ENCODE data around the gene SLC7A9. TPM values are rescaled to one million over a fixed set of nuclear protein-coding genes. Genes with fewer than 3 reads are reported as not detected.

SLC7A9 gene
- total and polyA plus RNA-seq, 2 of the 13 experiments (the other 11 are each of a cell fraction or from before 2014, with no cell fraction given): 4.7 to 8.3 TPM

GRCh38 chr19:32817569-32818476 is 51.7 kb downstream of the SLC7A9 start (continued):
- no peak for TF ChIP-seq ZFP37 (CRISPR knock-in tag; IDR thresholded peaks at IDR 0.05; ENCODE audit: borderline replicate concordance)
- peak; percentile 72; the same call in 1 of the 2 replicates for TF ChIP-seq HNF4G (IDR thresholded peaks at IDR 0.05; ENCODE audit: borderline replicate concordance, low read depth, low read length)
- no peak for TF ChIP-seq HNF4G (CRISPR knock-in tag; IDR thresholded peaks at IDR 0.05; ENCODE audit: borderline replicate concordance, low read depth)
- peak; percentile 33; the same call in 1 of the 2 replicates for TF ChIP-seq TBX2 (CRISPR knock-in tag; IDR thresholded peaks at IDR 0.05; ENCODE audit: borderline replicate concordance)
- TF ChIP-seq ZNF160 (CRISPR knock-in tag; IDR thresholded peaks at IDR 0.05): no peak
- TF ChIP-seq GMEB2 (CRISPR knock-in tag; IDR thresholded peaks at IDR 0.05; ENCODE audit: low read depth): no peak
- 0 out of 2 replicates have a peak, but pooled peaks have one; percentile 31 for TF ChIP-seq HDAC2 (CRISPR knock-in tag; IDR thresholded peaks at IDR 0.05)
- peak; percentile 56; the same call in 1 of the 2 replicates for TF ChIP-seq NCOR1 (IDR thresholded peaks at IDR 0.05; ENCODE audit: borderline replicate concordance, low read length)
- no peak for TF ChIP-seq SRSF4 (IDR thresholded peaks at IDR 0.05; ENCODE audit: low read depth, low read length, poor library complexity, severe bottlenecking)
- no peak for TF ChIP-seq CSRNP2 (CRISPR knock-in tag; conservative IDR thresholded peaks at IDR 0.05; ENCODE audit: low read depth)
- peak; percentile 60; the same call in 1 of the 2 replicates for TF ChIP-seq ELF1 (CRISPR knock-in tag; IDR thresholded peaks at IDR 0.05)
- TF ChIP-seq ZNF513 (CRISPR knock-in tag; conservative IDR thresholded peaks at IDR 0.05): no peak
- no peak for TF ChIP-seq RERE (CRISPR knock-in tag; IDR thresholded peaks at IDR 0.05; ENCODE audit: low read depth)
- no peak for TF ChIP-seq ZFP36L2 (CRISPR knock-in tag; IDR thresholded peaks at IDR 0.05)
- peak; percentile 92 for TF ChIP-seq RXRA (CRISPR knock-in tag; IDR thresholded peaks at IDR 0.05)
